HG02884 (cell line): ENCODE data around the gene PIP5K1C.
"Not testable (repeated sequence)": the region's sequence is repeated elsewhere in the genome, so short reads cannot be mapped to it uniquely, and the experiment has no call there.

Source experiments
- ATAC-seq: cut with Tn5 transposase; IDR thresholded peaks from one replicate; pipeline ENCODE4 v1.9.1; 2021; ENCODE audit warnings: mild to moderate bottlenecking, moderate library complexity; ENCODE audit not compliant: unreplicated experiment

Gene PIP5K1C

GRCh38 chr19:3603121-3603811 is 97.0 kb downstream of the PIP5K1C start:
- no peak for ATAC-seq

GRCh38 chr19:3601021-3601420 is 99.2 kb downstream of the PIP5K1C start:
- ATAC-seq = no peak

GRCh38 chr19:3599776-3600187 is 100.5 kb downstream of the PIP5K1C start:
- no peak for ATAC-seq

DNA sequence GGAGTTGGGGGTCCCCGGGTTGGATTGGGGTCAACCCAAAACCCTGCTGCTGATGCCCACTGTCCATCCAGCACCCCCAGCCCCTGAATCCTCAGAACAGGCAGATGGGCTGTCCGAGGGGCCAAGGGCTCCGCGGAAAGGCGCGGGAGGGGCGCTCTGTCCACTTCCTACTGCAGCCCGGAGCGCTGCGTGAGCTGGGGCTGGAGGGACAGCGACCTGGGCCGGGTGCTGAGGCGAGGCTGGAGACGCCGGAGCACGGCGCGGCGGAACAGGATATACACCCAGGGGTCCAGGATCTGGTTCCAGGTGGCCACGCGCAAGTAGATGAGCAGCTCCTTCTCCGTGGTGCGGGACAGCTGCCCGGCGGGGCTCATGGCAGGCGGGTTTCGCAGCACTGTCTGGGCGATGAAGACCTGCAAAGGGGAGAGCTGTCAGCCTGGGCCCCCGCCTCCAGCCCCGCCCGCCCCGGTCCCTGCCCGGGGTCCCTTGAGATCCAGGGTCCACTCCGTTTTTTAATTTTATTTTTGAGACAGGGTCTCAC is 104.7 kb downstream of the PIP5K1C start:
- ATAC-seq = no peak

DNA sequence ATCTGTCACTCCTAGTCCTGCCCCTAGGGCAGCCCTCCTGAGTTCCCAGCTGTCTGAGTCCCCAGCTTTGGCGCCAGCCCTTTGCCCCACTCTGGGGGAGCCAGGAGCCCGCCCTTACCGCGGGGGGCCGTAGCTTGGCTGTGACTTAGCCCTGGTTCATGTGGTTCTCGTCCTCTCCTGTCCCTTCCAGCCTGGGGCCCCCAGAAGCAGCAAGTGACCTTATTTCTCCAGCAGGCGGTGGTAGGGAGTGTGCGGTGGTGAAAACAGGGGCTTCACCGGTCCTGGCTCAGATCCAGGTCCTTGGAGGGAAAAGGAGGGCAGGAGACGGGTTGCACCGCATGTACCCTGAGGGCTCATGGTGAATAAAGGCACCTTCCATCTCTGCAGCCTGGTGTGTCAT is 107.1 kb downstream of the PIP5K1C start:
- ATAC-seq = no peak

DNA sequence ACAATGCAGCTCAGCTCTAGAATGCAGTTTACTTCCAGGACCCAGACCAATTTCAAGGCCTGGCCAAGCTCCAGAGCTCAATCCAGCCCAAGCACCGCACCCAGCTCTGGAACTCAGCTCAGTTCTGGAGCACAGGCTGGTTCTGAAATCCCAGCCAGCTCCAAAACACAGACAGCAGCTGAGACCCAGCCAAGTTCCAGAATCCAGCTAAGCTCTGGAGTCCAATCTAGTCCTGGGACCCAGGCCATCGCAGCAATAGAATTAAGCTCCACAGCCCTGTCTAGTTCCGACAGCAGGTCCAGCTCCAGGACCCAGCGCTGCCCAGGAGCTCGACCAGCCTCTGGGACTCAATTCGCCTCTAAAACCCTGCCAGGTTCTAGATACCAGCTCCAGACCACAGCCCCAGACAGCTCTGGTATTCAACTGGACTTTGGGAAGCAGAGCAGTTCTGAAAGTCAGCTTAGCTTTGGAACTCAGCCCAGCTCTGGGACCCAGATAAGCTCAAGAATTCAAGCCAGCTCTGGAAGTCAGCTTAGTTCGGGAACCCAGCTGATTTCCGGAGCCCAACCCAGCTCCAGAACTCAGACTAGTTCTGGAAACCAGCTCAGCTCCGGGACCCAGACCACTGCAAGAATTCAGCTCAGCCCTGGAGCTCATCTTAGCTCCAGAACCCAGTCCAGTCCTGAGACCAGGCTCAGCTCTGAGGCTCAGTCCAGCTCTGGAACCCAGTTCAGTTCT is 108.2 kb downstream of the PIP5K1C start:
- ATAC-seq = no peak

- no peak for ATAC-seq
Observed at GRCh38 chr19:3590991-3591659, 109.1 kb downstream of the PIP5K1C start.

GRCh38 chr19:3589949-3590348 is 110.3 kb downstream of the PIP5K1C start:
- ATAC-seq = no peak

DNA sequence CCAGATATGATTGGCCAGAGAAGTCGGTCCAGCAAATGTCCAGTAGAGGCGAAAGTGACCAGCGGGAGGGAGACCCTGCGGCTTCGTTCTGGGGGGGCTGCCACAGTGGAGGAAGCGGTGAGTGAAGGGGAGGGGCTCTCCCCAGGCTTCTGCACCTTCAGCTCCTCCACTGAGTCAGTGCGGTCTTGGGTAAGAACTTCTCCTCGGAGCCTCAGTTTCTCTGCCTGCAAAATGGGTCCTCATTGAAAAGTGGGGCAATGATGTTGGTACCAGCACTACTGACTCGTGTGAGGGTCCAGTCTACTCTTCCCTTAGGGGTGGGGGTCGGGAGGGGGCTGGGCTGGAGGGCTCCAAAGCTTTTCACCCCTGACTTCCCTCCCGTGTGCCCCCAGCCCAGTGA is 110.8 kb downstream of the PIP5K1C start:
- ATAC-seq = no peak

DNA sequence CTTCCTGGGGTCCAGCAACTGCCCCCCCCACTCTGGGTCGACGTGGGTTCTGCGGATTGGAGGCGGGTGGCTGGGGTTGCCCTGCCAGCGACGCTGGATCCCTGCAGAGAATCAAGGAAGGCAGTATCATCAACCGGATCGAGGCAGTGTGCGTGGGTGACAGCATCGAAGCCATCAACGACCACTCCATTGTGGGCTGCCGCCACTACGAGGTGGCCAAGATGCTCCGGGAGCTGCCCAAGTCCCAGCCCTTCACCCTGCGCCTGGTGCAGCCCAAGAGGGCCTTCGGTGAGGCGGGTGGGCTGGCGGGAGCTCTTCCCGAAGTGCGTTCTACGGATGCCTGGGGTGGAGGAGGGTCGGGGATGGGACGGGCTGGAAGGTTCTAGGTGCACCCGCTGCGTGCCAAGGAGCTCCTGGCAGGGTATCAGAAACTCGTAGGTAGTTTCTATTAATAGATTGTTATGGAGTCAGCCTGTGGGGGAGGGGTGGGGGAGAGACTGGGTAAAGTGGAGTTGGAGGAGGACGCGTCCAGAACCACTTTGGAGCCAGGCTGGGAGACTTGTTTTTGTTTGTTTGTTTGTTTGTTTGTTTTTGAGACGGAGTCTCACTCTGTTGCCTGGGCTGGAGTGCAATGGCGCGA is 113.4 kb downstream of the PIP5K1C start:
- no peak for ATAC-seq

DNA sequence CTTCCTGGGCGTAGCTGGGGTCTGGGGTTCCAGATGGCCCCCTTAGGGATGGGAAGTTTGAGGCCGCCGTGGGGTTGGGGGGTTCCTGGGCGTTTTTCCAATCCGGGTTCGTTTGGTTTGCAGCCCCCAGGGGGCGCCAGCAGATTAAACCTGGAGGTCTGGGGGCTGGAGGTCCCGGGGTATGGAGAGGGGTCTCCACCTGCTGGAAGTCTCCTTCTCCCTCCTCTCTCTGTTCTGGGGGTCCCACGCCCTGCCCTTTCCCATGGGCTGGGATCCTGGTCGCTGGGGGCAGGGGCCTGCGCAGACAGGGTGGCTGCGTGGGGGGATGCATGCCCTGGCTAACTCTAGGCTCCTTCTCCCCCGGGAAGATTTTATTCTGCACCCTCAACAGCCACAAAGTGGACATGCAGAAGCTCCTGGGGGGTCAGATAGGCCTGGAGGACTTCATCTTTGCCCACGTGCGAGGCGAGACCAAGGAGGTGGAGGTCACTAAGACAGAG is 114.1 kb downstream of the PIP5K1C start:
- ATAC-seq = no peak

DNA sequence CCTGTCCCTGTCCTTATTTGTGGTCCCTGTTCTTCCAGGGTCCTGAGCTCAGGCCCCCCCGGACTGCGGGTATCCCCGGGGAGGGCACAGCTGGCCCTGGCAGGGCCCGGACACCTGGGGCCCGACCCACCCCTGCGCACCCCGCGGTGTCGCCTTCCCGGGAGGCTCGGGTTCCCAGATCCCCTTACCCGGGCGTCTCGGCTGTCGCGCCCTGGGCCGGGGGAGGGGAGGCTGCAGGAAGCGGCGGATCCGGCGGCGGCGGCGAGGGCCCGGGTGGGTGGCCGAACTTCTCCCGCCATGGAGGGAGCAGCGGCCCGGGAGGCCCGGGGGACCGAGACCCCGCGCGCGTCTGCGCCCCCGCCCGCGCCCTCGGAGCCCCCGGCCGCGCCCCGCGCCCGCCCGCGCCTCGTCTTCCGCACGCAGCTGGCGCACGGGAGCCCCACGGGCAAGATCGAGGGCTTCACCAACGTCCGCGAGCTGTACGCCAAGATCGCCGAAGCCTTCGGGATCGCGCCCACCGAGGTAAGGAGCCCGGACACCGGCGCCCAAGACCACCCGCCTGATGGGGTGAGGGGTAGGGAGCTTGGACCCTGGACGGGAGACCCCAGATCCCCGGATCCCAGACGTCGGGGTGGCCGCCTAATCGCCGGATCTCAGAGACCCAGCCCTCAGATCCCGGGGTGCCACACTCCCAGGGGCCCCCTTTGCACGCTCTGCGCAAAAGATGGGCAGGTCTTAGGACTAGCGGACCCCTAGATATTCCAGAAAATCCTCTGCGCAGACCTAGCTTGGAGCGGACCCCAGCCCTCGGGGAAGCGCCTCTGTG is 114.8 kb downstream of the PIP5K1C start, which contains the start of gene GIPC3:
Gene GIPC3 (plus strand): TSS at position 178 of the 826 bp plus-strand sequence. CDS start 120 bp downstream, at position 298.
- no peak for ATAC-seq

GRCh38 chr19:3584036-3584802 is 116.0 kb downstream of the PIP5K1C start:
- ATAC-seq = not testable (repeated sequence)

- not testable (repeated sequence) for ATAC-seq
Observed at GRCh38 chr19:3581792-3582191, 118.5 kb downstream of the PIP5K1C start.
